ENCODE measurements around the gene ATP6V1G1. TPM values are rescaled to one million over a fixed set of nuclear protein-coding genes. Genes with fewer than 3 reads are reported as not detected.
A peak's percentile ranks its signal among the peaks of the same experiment; 100 is the strongest.
"Not testable (repeated sequence)": the region's sequence is repeated elsewhere in the genome, so short reads cannot be mapped to it uniquely, and the experiment has no call there.

The ATP6V1G1 gene
- total RNA-seq, 4 donors from 2014 or later: 88.0 to 135 (median 113) TPM

DNA sequence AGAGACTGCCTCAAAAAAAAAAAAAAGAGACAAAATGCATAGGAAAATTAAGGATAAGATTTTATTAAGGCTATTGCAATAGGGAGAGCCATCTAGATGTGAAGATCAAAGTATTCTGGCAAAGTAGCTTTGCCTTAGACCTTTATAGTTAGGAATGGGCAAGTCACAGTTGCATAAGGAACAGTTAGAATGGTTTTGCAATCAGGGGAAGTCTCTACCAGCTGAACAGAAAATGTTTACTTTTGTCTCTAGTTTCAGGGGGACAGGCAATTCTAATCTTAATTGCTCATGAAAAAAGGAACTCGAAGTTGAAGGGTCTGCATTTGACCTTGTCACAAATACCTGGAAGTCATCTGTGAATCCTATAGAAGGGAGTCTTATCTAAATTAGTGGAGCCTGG, 13.1 kb upstream of the ATP6V1G1 start:
- no peak for TF ChIP-seq EP300 (IDR thresholded peaks at IDR 0.05)
- TF ChIP-seq, protein P1, sequence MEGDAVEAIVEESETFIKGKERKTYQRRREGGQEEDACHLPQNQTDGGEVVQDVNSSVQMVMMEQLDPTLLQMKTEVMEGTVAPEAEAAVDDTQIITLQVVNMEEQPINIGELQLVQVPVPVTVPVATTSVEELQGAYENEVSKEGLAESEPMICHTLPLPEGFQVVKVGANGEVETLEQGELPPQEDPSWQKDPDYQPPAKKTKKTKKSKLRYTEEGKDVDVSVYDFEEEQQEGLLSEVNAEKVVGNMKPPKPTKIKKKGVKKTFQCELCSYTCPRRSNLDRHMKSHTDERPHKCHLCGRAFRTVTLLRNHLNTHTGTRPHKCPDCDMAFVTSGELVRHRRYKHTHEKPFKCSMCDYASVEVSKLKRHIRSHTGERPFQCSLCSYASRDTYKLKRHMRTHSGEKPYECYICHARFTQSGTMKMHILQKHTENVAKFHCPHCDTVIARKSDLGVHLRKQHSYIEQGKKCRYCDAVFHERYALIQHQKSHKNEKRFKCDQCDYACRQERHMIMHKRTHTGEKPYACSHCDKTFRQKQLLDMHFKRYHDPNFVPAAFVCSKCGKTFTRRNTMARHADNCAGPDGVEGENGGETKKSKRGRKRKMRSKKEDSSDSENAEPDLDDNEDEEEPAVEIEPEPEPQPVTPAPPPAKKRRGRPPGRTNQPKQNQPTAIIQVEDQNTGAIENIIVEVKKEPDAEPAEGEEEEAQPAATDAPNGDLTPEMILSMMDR (IDR thresholded peaks at IDR 0.05): no peak
- TF ChIP-seq POLR2A (IDR thresholded peaks at IDR 0.05; ENCODE audit: low read depth): no peak
- no peak for TF ChIP-seq POLR2AphosphoS5 (IDR thresholded peaks at IDR 0.05)
- DNase-seq (ENCODE audit: extremely low spot score): no peak
- intact Hi-C loops (cut with DNase I): no loop called here
- Histone ChIP-seq H3K27me3 (no peaks in the 10 kb centered on the region), H3K4me3 (no peak overlapping the region), H3K36me3 (no peaks in the 10 kb centered on the region), H3K9me3 (no peaks in the 10 kb centered on the region), H3K4me1 (peaks cover 0 to 5% (median 0%) of the 10 kb centered on the region in 4 donors), H3K27ac (replicated peaks in 1 of 4) (no peak overlapping the region)
- 33% methylated on average over 1 of the region's 1 CpG for WGBS

DNA sequence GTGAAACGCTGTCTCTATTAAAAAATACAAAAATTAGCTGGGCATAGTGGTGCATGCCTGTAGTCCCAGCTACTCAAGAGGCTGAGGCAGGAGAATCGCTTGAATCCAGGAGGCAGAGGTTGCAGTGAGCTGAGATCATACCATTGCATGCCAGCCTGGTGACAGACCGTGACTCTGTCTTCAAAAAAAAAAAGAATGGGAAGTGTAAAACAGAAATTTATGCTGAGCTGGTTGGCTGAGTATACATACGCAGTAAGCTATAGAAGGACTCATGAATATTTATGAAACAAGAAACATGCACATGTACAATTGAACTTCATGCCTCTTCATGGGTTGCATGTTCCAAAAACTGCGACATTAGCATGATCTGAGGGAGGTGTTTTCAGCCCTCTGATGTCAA, 10.8 kb upstream of the ATP6V1G1 start:
- DNase-seq (ENCODE audit: extremely low spot score); H3K9me3 ChIP-seq; H3K36me3 ChIP-seq; H3K27ac ChIP-seq (replicated peaks in 1 of 4); H3K4me3 ChIP-seq; intact Hi-C loops (cut with DNase I); H3K27me3 ChIP-seq; H3K4me1 ChIP-seq: not testable (repeated sequence)
- WGBS: 89% methylated on average over 5 of the region's 5 CpGs

DNA sequence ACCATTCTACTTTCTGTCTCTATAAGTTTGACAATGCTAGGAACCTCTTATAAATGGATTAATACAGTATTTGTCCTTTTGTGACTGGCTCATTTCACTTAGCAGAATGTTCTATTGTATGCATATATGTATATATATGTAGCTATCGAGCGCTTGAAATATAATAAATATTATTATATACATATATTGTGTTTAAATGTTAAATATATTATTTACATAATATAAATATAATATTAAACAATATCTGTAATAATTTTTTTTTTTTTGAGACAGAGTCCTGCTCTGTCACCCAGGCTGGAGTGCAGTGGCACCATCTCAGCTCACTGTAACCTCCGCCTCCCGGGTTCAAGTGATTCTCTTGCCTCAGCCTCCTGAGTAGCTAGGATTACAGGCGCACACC, 9.4 kb upstream of the ATP6V1G1 start:
- not testable (repeated sequence) for H3K9me3 ChIP-seq; H3K27ac ChIP-seq (replicated peaks in 1 of 4)

DNA sequence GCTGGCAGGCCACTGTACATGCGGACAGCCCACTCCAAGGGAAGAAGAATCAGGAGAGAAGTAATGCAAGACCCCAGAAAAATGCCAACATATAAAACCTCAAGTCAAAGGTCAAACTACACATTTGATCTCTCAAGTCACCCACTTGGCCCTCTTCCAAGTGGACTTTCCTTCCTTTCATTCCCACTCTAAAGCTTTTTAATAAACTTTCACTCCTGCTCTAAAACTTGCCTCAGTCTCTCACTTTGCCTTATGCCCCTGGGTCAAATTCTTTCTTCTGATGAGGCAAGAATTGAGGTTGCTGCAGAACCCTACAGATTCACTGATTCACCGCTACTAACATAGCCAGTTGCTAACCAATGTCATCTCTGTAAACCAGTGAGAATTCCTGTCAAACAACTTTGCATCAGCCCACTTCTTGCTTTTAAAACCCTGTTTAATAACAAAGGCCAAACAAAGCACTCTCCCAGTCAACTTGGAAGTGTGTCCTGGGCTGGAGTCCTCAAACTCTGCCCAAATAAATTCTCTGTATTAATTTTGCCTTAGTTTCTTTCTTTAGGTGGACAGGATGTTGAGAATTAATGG, 6.9 kb upstream of the ATP6V1G1 start:
- DNase-seq (ENCODE audit: extremely low spot score): no peak
- H3K4me3 ChIP-seq: no peak overlapping the region
- no peaks in the 10 kb centered on the region for H3K36me3 ChIP-seq
- no peaks in the 10 kb centered on the region for H3K27me3 ChIP-seq
- H3K9me3 ChIP-seq: no peaks in the 10 kb centered on the region
- H3K4me1 ChIP-seq: no peaks in the 10 kb centered on the region
- TF ChIP-seq EP300 (IDR thresholded peaks at IDR 0.05) (no peak), POLR2A (IDR thresholded peaks at IDR 0.05; ENCODE audit: low read depth) (no peak)
- intact Hi-C loops (cut with DNase I): loop anchor here (10.0 kb wide), 1 partner anchor 176 kb away; no protein-coding TSS in a partner anchor
- no peak overlapping the region for H3K27ac ChIP-seq (replicated peaks in 1 of 4)
- WGBS: 97% methylated on average over 2 of the region's 2 CpGs

More for the DNA sequence above, 9.4 kb upstream of the ATP6V1G1 start:
- H3K27me3 ChIP-seq; DNase-seq (ENCODE audit: extremely low spot score); H3K36me3 ChIP-seq; H3K4me1 ChIP-seq; intact Hi-C loops (cut with DNase I); H3K4me3 ChIP-seq: not testable (repeated sequence)
- 72% methylated on average over 5 of the region's 5 CpGs for WGBS

DNA sequence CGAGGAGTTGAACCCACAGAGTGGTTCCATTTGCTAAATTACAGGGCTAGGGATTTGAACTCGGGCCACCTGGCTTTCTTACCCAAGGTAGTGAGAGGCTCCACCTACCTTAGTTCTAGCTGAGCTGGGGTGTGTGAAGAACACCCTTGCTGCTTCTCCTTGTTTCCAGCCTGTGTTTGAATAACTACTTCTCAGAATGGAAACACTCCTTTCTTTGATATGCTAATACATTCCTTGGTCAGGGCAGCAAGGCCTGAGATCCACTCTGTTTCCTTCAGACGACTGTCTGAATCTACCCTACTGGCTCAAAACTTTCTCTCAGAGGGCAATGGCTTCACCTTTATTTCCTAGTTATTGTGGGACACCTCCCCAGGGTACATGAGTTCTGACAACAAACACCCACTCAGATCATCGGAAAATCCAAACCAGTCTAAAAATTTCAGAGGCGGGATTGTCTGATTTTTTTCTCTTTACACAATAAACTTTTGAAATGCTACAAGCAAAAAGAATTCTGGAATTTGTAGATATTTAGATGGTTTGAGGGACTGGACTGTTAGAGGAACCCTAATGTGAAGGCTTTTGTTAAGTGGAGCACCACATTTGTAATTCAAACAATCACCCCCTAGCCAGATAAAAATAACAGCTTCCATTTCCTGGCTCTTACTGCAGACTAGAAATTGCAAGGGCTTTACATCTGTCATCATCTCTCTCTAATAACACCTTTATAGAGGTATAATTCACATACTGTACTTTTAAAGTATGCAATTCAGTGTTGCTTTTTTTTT, 4.0 kb upstream of the ATP6V1G1 start:
- DNase-seq (ENCODE audit: extremely low spot score): no peak

DNA sequence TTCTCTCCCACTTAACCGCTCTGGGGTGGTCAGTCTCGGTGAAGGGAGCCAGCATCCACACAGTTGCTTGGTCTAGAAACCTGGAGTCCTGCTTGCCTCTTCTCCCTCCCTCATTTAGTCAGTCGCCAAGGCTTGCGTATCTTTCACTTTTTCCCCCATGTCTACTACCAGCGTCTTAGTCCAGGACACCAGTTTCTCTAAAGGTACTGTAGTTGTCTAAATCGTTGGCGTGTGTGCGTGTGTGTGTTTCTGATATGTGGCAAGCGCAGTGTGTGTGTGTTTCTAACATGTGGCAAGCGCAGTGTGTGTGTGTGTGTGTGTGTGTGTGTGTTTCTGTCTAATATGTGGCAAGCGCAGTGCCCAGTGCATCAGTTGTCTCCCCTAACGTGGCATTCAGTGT, 641 bp downstream of the ATP6V1G1 start:
- 1% methylated on average over 12 of the region's 12 CpGs for WGBS
- peak; percentile 91 for DNase-seq (ENCODE audit: extremely low spot score)
- TF ChIP-seq POLR2AphosphoS5 (IDR thresholded peaks at IDR 0.05): no peak
- TF ChIP-seq POLR2A (IDR thresholded peaks at IDR 0.05; ENCODE audit: low read depth): no peak
- TF ChIP-seq, protein P1 (IDR thresholded peaks at IDR 0.05): no peak
- TF ChIP-seq EP300 (IDR thresholded peaks at IDR 0.05): no peak
- peak overlapping the region; percentile 90 to 94 (median 94) for H3K27ac ChIP-seq (replicated peaks in 1 of 4)
- H3K4me1 ChIP-seq: peaks cover 42 to 59% (median 56%) of the 10 kb centered on the region in 4 donors
- H3K36me3 ChIP-seq: peaks cover 1 to 9% (median 8%) of the 10 kb centered on the region in 4 donors
- intact Hi-C loops (cut with DNase I): loop anchor here (5.0 to 10.0 kb wide), 2 partner anchors 86 to 183 kb away; no protein-coding TSS in a partner anchor
- H3K27me3 ChIP-seq: no peaks in the 10 kb centered on the region
- peak overlapping the region; percentile 73 to 94 (median 83) for H3K4me3 ChIP-seq
- H3K9me3 ChIP-seq: no peaks in the 10 kb centered on the region

More for the DNA sequence above, 4.0 kb upstream of the ATP6V1G1 start:
- Histone ChIP-seq H3K36me3 (no peaks in the 10 kb centered on the region), H3K27ac (replicated peaks in 1 of 4) (no peak overlapping the region), H3K9me3 (no peaks in the 10 kb centered on the region), H3K4me3 (no peak overlapping the region), H3K4me1 (peaks cover under 1 to 13% (median 12%) of the 10 kb centered on the region in 4 donors), H3K27me3 (no peaks in the 10 kb centered on the region)
- 58% methylated on average over 5 of the region's 5 CpGs for WGBS
- TF ChIP-seq, protein P1 (IDR thresholded peaks at IDR 0.05): no peak
- no peak for TF ChIP-seq POLR2A (IDR thresholded peaks at IDR 0.05; ENCODE audit: low read depth)
- intact Hi-C loops (cut with DNase I): loop anchor here (10.0 kb wide), 1 partner anchor 179 kb away; no protein-coding TSS in a partner anchor
